ENCODE results near the gene UPP2.

DNA sequence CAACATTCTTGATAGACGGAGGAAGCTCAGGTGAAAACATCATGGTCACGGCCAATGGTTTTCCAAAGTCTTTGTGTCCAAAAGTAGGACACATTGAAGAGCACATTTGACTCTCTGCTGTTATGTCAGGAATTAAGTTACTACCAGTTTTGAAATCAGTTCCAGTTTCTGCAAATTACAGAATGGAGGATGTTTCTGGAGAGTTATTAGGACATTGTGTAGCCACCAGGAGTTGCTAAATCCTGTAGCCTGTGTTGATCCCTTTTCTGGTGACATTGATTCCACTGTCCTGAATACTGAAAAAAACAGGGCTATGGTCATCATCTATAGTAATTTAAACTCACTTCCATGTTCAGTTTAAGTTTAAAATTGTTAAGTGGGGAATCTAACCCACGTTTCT, 15.3 kb downstream of the UPP2 start:
- TF ChIP-seq, protein P1, sequence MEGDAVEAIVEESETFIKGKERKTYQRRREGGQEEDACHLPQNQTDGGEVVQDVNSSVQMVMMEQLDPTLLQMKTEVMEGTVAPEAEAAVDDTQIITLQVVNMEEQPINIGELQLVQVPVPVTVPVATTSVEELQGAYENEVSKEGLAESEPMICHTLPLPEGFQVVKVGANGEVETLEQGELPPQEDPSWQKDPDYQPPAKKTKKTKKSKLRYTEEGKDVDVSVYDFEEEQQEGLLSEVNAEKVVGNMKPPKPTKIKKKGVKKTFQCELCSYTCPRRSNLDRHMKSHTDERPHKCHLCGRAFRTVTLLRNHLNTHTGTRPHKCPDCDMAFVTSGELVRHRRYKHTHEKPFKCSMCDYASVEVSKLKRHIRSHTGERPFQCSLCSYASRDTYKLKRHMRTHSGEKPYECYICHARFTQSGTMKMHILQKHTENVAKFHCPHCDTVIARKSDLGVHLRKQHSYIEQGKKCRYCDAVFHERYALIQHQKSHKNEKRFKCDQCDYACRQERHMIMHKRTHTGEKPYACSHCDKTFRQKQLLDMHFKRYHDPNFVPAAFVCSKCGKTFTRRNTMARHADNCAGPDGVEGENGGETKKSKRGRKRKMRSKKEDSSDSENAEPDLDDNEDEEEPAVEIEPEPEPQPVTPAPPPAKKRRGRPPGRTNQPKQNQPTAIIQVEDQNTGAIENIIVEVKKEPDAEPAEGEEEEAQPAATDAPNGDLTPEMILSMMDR (IDR thresholded peaks at IDR 0.05 in 4 of 5, conservative IDR thresholded peaks at IDR 0.05 in 1 of 5), result no peak
- TF ChIP-seq POLR2A (IDR thresholded peaks at IDR 0.05), result no peak

Measured in gastrocnemius medialis (tissue), 4 donors.